HCT116 (cell line): ENCODE measurements around the gene DENND6A. TPM values are rescaled to one million over a fixed set of nuclear protein-coding genes. Genes with fewer than 3 reads are reported as not detected.

Experiments used
- ATAC-seq: fragments of 200-7000 bp; cut with Tn5 transposase; 2 replicates; pipeline ENCODE4 v1.9.1; 2020; ENCODE audit warnings: mild to moderate bottlenecking, moderate library complexity
- BruUV-seq: library from RNA; stranded (reverse); fragments of 400-500 nt; replicated peaks from 2 replicates; lab custom pipeline; 2021; lab: Mats Ljungman, UMichigan
- CTCF ChIA-PET: fragments of 300-600 bp; sonication (Branson Sonifier 250); formaldehyde crosslinking; loops from one replicate; lab custom pipeline; 2021; ENCODE audit warnings: antibody characterized with exemption; lab: Charles Lee
- POLR2A ChIA-PET: fragments of 300-600, 350-600 bp; sonication (Branson Sonifier 250); formaldehyde crosslinking; loops from one replicate; lab custom pipeline; 2021; ENCODE audit warnings: antibody characterized with exemption; lab: Charles Lee
- RAD21 ChIA-PET, 2 experiments: fragments of 300-600 bp; sonication (Branson Sonifier 250); formaldehyde crosslinking; loops; one replicate each; lab custom pipeline; 2023; ENCODE audit warnings: low total read pairs in 2 of 2; ENCODE audit not compliant: uncharacterized antibody in 2 of 2, unreplicated experiment in 2 of 2, low non-redundant PET in 1 of 2; lab: Charles Lee
- DNase-seq: peaks from one replicate; pipeline ENCODE4 v3.0.0-alpha.2; 2010; ENCODE audit warnings: low read depth, low spot score
- H2AFZ ChIP-seq: fragments of 200-600 bp; shearing (Covaris generic), sonication (generic); 2 replicates; pipeline ENCODE4 v1.6.1; 2017; ENCODE audit warnings: low read depth, mixed run types, mixed read lengths, antibody characterized with exemption, low read length; ENCODE audit not compliant: poor library complexity, severe bottlenecking
- H3K27ac ChIP-seq: 2 replicates; pipeline ENCODE4 v1.5.1; 2012; ENCODE audit warnings: low read depth, low read length
- H3K27me3 ChIP-seq: fragments of 200-600 bp; sonication (generic); 2 replicates; pipeline ENCODE4 v1.6.1; 2016; ENCODE audit warnings: mixed run types, low read length, mixed read lengths; ENCODE audit not compliant: insufficient read depth
- H3K36me3 ChIP-seq, 2 experiments: fragments of 200-500 bp in 1 of 2; fragments of 200-600 bp in 1 of 2; sonication (Bioruptor generic) in 1 of 2; sonication (generic) in 1 of 2; 2 replicates each; pipeline versions ENCODE4 v1.5.1 to v1.6.1; 2014 to 2016; ENCODE audit warnings: low read length in 2 of 2, inconsistent platforms in 1 of 2, mixed read lengths in 1 of 2, mixed run types in 1 of 2; ENCODE audit not compliant: insufficient read depth in 2 of 2, control insufficient read depth in 1 of 2
- H3K4me1 ChIP-seq, 2 experiments: fragments of 200-600 bp in 1 of 2; sonication (generic) in 1 of 2; 2 replicates each; pipeline versions ENCODE4 v1.5.1 to v1.6.1; 2012 to 2017; ENCODE audit warnings: low read length in 2 of 2, inconsistent platforms in 1 of 2, mild to moderate bottlenecking in 1 of 2, mixed read lengths in 1 of 2, mixed run types in 1 of 2, moderate library complexity in 1 of 2; ENCODE audit not compliant: insufficient read depth in 2 of 2, control insufficient read depth in 1 of 2
- H3K4me2 ChIP-seq: fragments of 200-600 bp; sonication (generic); 2 replicates; pipeline ENCODE4 v1.6.1; 2017; ENCODE audit warnings: mixed run types, low read length, mixed read lengths
- H3K4me3 ChIP-seq, 2 experiments: fragments of 200-600 bp in 1 of 2; sonication (generic) in 1 of 2; replicated peaks in 1 of 2; 2 replicates each; pipeline ENCODE4 v1.5.1; 2011 to 2016; ENCODE audit warnings: low read length in 2 of 2, control low read depth in 1 of 2, low read depth in 1 of 2, mild to moderate bottlenecking in 1 of 2, mixed read lengths in 1 of 2, mixed run types in 1 of 2
- H3K79me2 ChIP-seq: fragments of 200-600 bp; sonication (generic); 2 replicates; pipeline ENCODE4 v1.6.1; 2017; ENCODE audit warnings: mild to moderate bottlenecking, mixed run types, low read length, moderate library complexity, mixed read lengths; ENCODE audit not compliant: insufficient read depth
- H3K9ac ChIP-seq: fragments of 200-600 bp; sonication (generic); 2 replicates; pipeline ENCODE4 v1.6.1; 2016; ENCODE audit warnings: low read length, mixed read lengths
- H3K9me2 ChIP-seq: fragments of 200-600 bp; sonication (generic), shearing (Covaris generic); 2 replicates; pipeline ENCODE4 v1.6.1; 2017; ENCODE audit warnings: mixed run types, mild to moderate bottlenecking, moderate library complexity; ENCODE audit not compliant: insufficient read depth
- H3K9me3 ChIP-seq, 2 experiments: fragments of 200-500 bp in 1 of 2; fragments of 200-600 bp in 1 of 2; sonication (Bioruptor generic) in 1 of 2; sonication (generic) in 1 of 2; 2 replicates each; pipeline ENCODE4 v1.6.1; 2014 to 2017; ENCODE audit warnings: low read length in 2 of 2, mixed read lengths in 2 of 2, inconsistent platforms in 1 of 2, low read depth in 1 of 2, mild to moderate bottlenecking in 1 of 2, mixed run types in 1 of 2, moderate library complexity in 1 of 2; ENCODE audit not compliant: control insufficient read depth in 1 of 2, insufficient read depth in 1 of 2
- H4K20me1 ChIP-seq: fragments of 200-600 bp; sonication (generic), shearing (Covaris generic); 2 replicates; pipeline ENCODE4 v1.6.1; 2017; ENCODE audit warnings: mixed run types, mild to moderate bottlenecking, moderate library complexity; ENCODE audit not compliant: insufficient read depth
- ATF3 ChIP-seq: IDR thresholded peaks from 2 replicates; pipeline ENCODE4 v1.6.1; 2012
- CTCF ChIP-seq, 3 experiments: fragments of 200-600 bp in 1 of 3; sonication (generic) in 1 of 3; IDR thresholded peaks in 2 of 3; conservative IDR thresholded peaks in 1 of 3; 2 replicates each; pipeline ENCODE4 v1.5.1; 2012 to 2017; ENCODE audit warnings: low read depth in 2 of 3, low read length in 2 of 3, antibody characterized with exemption in 1 of 3, borderline replicate concordance in 1 of 3, control low read depth in 1 of 3, mild to moderate bottlenecking in 1 of 3, mixed read lengths in 1 of 3, mixed run types in 1 of 3, moderate library complexity in 1 of 3; ENCODE audit not compliant: insufficient read depth in 1 of 3
- POLR2AphosphoS5 ChIP-seq: IDR thresholded peaks from 2 replicates; pipeline ENCODE4 v1.6.1; 2011; ENCODE audit warnings: mild to moderate bottlenecking, low read depth, low read length, moderate library complexity
- intact Hi-C: fragments of 100-400 bp; cut with micrococcal nuclease; formaldehyde crosslinking; loops from 2 replicates; pipeline ENCODE4 v1.10.0; 2022
- total RNA-seq: library from RNA; stranded (reverse); gene quantifications from one replicate; pipeline ENCODE4 v1.2.1, GENCODE V29; 2021; ENCODE audit not compliant: unreplicated experiment

DENND6A gene
- total RNA-seq, 1 experiment from 2014 or later = 22.3 TPM

GRCh38 chr3:57597127-57597923, 95.6 kb downstream of the DENND6A start, which contains the start of gene ARF4 (continued):
- no peak for TF ChIP-seq CTCF (IDR thresholded peaks at IDR 0.05 in 2 of 3, conservative IDR thresholded peaks at IDR 0.05 in 1 of 3; ENCODE audit: borderline replicate concordance in 1 of 3, insufficient read depth in 1 of 3, low read depth in 2 of 3, low read length in 2 of 3)

GRCh38 chr3:57596495-57597126, 96.3 kb downstream of the DENND6A start:
- POLR2A ChIA-PET = interaction anchor here (0.7 to 1.9 kb wide), 2 partner anchors 159 to 199 kb away, joined by 4 read pairs; partner anchors contain the start of gene SLMAP
- Histone ChIP-seq H3K9ac (peak overlapping the region; percentile 83), H3K79me2 (peaks cover 72% of the 10 kb centered on the region), H3K36me3 (peaks cover 0 to 3% of the 10 kb centered on the region in 2 experiments; a peak in 1 of 4 replicates), H4K20me1 (0 out of 2 replicates have a peak, but pooled peaks cover 8% of the 10 kb centered on the region), H3K4me2 (peak overlapping the region; percentile 76), H3K27me3 (no peaks in the 10 kb centered on the region), H2AFZ (no peak overlapping the region), H3K27ac (peak overlapping the region; percentile 94), H3K4me3 (peak overlapping the region; percentile 83 to 100), H3K9me3 (no peaks in the 10 kb centered on the region), H3K9me2 (no peaks in the 10 kb centered on the region), H3K4me1 (peaks cover 5 to 17% of the 10 kb centered on the region in 2 experiments; a peak in 3 of 4 replicates)
- RAD21 ChIA-PET = interaction anchor here in 1 of 2 experiments (1.6 kb wide), 1 partner anchor 199 kb away, joined by 4 read pairs; no protein-coding TSS in a partner anchor
- BruUV-seq = TSS peak; percentile 56
- intact Hi-C loops = loop anchor here (1.0 to 5.0 kb wide), 3 partner anchors 159 to 451 kb away; no protein-coding TSS in a partner anchor
- CTCF ChIA-PET = no interaction called here
- ATAC-seq (peak; percentile 26), DNase-seq (peak; percentile 36)
- peak; percentile 27; the same call in 1 of the 2 replicates for TF ChIP-seq POLR2AphosphoS5
- no peak for TF ChIP-seq ATF3
